NCI-H128 (cell line): ENCODE measurements around the gene PCDHGA7.
"Not testable (repeated sequence)": the region's sequence is repeated elsewhere in the genome, so short reads cannot be mapped to it uniquely, and the experiment has no call there.

Experiments
- DNase-seq: peaks from one replicate; lab custom pipeline; 2025; ENCODE audit not compliant: unreplicated experiment; lab: John Stamatoyannopoulos, UW

Gene PCDHGA7

DNA sequence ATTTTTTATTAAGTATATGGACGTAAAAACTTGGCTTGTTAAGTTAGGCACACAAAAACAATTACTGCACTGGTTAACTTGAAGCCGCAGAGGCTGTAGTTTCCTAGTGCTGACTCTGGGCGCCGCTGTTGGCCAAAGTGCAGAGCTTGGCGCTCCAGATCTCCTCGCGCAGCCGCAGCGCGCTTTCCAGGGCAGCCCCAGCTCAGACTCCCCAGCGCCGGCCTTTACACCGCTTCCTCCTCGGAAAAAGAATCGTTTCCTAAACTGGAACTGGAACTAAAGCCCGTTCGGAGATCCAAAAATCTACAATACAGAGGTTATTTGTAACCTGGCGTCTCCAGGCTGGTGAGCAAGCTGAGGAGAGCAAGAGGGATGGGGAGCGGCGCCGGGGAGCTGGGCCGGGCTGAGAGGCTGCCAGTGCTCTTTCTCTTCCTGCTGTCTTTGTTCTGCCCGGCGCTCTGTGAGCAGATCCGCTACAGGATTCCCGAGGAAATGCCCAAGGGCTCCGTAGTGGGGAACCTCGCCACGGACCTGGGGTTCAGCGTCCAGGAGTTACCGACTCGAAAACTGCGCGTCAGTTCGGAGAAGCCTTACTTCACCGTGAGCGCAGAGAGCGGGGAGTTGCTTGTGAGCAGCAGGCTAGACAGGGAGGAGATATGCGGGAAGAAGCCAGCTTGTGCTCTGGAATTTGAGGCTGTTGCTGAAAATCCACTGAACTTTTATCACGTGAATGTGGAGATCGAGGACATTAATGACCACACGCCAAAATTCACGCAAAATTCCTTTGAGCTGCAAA lies 15.4 kb downstream of the PCDHGA7 start, which contains the start of gene PCDHGB5:
TSS of gene PCDHGB5 (plus strand) at position 192 of the 796 bp plus-strand sequence. CDS start at position 373, 181 bp downstream.
- DNase-seq: not testable (repeated sequence)

DNA sequence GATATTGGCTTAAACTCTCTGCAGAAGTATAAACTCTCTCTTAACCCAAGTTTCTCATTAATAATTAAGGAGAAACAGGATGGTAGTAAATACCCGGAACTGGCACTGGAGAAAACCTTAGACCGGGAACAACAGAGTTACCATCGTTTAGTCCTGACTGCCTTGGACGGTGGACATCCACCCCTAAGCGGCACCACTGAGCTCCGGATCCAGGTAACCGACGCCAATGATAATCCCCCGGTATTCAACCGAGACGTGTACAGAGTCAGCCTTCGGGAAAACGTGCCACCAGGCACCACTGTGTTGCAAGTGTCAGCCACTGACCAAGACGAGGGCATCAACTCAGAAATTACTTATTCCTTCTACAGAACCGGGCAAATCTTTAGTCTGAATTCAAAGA lies 16.1 kb downstream of the PCDHGA7 start:
- DNase-seq: no peak

DNA sequence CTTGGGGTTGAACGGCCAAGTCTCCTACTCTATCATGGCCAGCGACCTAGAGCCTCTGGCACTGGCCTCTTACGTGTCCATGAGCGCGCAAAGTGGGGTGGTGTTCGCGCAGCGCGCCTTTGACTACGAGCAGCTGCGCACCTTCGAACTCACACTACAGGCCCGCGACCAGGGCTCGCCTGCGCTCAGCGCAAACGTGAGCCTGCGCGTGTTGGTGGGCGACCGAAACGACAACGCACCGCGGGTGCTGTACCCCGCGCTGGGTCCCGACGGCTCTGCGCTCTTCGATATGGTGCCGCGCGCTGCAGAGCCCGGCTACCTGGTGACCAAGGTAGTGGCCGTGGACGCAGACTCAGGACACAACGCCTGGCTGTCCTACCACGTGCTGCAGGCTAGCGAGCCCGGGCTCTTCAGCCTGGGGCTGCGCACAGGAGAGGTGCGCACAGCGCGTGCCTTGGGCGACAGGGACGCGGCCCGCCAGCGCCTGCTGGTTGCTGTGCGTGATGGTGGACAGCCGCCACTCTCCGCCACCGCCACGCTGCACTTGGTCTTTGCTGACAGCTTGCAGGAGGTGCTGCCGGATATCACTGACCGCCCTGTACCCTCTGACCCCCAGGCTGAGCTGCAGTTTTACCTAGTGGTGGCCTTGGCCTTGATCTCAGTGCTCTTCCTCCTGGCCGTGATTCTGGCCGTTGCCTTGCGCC lies 17.2 kb downstream of the PCDHGA7 start:
- no peak for DNase-seq

DNA sequence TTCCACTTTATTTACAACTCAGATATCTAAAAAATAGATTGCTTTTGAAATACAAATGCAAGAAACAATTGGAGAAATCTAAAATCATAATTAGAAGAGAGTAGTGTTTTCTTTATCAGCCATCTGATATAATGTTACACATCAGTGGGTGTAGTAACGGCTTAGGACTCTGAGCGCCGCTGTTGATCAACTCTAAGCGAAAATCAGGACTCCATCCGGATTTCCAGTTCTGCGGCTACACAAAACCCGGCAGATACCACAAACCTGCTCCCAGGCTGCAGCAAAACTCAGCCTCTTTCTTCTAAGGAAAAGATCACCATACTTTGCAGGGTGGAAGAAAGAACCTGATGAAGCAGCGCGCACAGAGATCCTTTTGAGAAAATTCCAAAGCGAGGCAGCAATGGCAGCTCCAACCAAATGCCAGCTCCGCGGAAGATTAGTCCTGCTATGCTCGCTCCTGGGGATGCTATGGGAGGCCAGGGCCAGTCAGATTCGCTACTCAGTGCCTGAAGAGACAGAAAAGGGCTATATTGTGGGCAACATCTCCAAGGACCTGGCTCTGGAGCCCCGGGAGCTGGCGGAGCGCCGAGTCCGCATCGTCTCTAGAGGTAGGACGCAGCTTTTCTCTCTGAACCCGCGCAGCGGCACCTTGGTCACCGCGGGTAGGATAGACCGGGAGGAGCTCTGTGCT lies 20.2 kb downstream of the PCDHGA7 start, which contains the start of gene PCDHGA9:
TSS of gene PCDHGA9 (plus strand) at position 226 of the 691 bp plus-strand sequence. CDS start at position 401, 175 bp downstream.
- DNase-seq: no peak

DNA sequence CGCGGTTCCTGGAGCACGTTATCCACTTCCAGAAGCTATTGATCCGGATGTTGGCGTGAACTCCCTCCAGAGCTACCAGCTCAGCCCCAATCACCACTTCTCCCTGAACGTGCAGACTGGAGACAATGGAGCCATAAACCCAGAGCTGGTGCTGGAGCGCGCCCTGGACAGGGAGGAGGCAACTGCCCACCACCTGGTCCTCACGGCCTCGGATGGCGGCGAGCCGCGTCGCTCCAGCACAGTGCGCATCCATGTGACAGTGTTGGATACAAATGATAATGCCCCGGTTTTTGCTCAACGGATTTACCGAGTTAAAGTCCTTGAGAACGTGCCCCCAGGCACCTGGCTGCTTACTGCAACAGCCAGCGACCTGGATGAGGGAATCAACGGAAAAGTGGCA lies 20.8 kb downstream of the PCDHGA7 start:
- DNase-seq: no peak

DNA sequence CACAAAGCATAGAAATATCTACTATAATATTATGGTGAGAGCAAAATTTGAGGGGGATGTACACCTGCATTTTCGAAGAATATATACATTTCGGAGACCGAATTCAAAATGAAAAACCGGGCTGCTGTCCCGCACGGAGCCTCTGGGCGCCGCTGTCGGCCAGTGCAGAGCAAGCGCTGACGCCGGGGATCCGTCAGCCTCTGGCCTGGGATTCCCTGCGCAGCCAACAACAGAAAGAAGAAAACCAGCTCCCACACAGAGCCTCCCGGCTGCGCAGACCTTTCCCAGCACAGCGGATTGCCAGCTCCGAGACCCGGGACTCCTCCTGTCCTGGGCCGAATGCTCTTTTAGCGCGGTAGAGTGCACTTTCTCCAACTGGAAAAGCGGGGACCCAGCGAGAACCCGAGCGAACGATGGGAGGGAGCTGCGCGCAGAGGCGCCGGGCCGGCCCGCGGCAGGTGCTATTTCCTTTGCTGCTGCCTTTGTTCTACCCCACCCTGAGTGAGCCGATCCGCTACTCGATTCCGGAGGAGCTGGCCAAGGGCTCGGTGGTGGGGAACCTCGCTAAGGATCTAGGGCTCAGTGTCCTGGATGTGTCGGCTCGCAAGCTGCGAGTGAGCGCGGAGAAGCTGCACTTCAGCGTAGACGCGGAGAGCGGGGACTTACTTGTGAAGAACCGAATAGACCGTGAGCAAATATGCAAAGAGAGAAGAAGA lies 25.4 kb downstream of the PCDHGA7 start, which contains the start of gene PCDHGB6:
TSS of gene PCDHGB6 (plus strand) at position 232 of the 716 bp plus-strand sequence. CDS start at position 414, 182 bp downstream.
- DNase-seq: not testable (repeated sequence)

DNA sequence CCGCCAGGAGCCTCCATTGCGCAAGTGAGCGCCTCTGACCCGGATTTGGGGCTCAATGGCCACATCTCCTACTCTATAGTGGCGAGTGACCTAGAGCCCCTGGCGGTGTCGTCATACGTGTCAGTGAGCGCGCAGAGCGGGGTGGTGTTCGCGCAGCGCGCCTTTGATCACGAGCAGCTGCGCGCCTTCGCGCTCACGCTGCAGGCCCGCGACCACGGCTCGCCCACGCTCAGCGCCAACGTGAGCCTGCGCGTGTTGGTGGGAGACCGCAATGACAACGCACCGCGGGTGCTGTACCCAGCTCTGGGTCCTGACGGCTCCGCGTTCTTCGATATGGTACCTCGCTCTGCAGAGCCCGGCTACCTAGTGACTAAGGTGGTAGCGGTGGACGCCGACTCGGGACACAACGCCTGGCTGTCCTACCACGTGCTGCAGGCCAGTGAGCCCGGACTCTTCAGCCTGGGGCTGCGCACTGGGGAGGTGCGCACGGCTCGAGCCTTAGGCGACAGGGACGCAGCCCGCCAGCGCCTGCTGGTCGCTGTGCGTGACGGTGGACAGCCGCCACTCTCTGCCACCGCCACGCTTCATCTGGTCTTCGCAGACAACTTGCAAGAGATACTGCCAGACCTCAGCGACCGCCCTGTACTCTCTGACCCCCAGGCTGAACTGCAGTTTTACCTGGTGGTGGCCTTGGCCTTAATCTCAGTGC lies 27.2 kb downstream of the PCDHGA7 start:
- DNase-seq: no peak

DNA sequence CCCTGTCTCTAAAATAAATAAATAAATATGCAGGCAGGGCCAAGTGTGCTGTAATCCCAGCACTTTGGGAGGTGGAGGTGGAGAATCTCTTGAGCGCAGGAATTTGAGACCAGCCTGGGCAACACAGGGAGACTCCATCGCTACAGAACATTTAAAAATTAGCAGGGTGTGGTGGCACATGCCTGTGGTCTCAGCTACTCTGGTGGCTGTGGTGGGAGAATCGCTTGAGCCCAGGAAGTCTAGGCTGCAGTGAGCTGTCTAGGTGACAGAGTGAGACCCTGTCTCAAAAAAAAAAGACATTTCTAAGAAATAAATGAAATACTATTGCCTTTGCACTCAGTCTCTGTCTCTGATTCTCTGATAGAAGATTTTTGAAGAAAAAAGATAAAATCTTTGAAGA lies 29.0 kb downstream of the PCDHGA7 start:
- DNase-seq: no peak

DNA sequence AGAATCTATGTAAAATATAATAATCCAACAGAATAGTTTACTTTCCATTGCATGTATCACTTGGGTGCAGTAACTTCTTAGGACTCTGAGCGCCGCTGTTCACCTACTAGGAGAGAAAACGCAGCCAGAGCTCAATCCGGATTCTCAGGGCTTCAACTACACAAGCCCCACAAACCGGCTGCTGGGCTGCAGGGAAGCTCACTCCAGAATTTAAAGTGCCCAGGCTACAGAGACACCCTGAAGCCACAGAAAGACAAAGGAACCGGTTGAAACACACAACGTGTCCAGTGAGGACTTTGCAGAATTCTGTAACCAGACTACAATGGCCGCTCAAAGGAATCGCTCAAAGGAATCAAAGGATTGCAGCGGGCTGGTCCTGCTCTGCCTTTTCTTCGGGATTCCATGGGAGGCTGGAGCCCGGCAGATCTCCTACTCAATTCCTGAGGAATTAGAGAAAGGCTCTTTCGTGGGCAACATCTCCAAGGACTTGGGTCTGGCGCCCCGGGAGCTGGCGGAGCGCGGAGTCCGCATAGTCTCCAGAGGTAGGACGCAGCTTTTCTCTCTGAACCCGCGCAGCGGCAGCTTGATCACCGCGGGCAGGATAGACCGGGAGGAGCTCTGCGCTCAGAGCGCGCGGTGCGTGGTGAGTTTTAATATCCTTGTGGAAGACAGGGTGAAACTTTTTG lies 30.5 kb downstream of the PCDHGA7 start, which contains the start of gene PCDHGA10:
TSS of gene PCDHGA10 (plus strand) at position 134 of the 686 bp plus-strand sequence. CDS start at position 323, 189 bp downstream.
- no peak for DNase-seq

DNA sequence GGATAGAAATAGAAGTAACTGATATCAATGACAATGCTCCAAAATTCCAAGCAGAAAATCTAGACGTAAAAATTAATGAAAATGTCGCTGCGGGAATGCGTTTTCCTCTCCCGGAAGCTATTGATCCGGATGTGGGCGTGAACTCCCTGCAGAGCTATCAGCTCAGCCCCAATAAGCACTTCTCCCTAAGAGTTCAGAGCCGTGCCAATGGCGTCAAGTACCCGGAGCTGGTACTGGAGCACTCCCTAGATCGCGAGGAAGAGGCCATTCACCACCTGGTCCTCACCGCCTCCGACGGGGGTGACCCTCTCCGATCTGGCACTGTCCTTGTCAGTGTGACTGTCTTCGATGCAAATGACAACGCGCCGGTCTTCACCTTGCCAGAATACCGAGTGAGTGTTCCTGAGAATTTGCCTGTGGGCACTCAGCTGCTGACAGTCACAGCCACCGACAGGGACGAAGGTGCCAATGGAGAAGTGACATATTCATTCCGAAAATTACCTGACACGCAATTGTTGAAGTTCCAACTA lies 31.1 kb downstream of the PCDHGA7 start:
- no peak for DNase-seq

DNA sequence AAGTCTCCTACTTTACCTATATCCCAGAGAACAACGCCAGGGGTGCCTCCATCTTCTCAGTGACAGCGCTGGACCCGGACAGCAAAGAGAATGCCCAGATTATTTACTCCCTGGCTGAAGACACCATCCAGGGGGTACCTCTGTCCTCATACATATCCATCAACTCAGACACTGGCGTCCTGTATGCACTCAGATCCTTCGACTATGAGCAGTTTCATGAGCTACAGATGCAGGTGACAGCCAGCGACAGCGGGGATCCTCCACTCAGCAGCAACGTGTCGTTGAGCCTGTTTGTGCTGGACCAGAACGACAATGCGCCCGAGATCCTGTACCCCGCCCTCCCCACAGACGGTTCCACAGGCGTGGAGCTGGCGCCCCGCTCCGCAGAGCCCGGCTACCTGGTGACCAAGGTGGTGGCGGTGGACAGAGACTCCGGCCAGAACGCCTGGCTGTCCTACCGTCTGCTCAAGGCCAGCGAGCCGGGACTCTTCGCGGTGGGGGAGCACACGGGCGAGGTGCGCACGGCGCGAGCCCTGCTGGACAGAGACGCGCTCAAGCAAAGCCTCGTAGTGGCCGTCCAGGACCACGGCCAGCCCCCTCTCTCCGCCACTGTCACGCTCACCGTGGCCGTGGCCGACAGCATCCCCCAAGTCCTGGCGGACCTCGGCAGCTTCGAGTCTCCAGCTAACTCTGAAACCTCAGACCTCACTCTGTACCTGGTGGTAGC lies 32.2 kb downstream of the PCDHGA7 start:
- not testable (repeated sequence) for DNase-seq

DNA sequence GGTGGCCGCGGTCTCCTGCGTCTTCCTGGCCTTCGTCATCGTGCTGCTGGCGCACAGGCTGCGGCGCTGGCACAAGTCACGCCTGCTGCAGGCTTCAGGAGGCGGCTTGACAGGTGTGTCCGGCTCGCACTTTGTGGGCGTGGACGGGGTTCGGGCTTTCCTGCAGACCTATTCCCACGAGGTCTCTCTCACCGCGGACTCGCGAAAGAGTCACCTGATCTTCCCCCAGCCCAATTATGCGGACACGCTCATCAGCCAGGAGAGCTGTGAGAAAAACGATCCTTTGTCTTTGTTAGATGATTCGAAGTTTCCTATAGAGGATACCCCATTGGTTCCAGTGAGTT lies 32.7 kb downstream of the PCDHGA7 start:
- DNase-seq: not testable (repeated sequence)

DNA sequence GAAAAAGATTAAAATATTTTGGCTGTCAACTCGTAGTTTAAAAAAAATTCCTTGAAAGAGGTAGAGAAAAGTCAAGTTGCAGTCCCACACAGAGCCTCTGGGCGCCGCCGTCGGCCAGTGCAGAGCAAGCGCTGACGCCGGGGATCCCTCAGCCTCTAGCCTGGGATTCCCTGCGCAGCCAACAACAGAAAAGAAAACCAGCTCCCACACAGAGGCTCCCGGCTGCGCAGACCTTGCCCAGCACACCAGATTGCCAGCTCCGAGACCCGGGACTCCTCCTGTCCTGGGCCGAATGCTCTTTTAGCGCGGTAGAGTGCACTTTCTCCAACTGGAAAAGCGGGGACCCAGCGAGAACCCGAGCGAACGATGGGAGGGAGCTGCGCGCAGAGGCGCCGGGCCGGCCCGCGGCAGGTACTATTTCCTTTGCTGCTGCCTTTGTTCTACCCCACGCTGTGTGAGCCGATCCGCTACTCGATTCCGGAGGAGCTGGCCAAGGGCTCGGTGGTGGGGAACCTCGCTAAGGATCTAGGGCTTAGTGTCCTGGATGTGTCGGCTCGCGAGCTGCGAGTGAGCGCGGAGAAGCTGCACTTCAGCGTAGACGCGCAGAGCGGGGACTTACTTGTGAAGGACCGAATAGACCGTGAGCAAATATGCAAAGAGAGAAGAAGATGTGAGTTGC lies 35.1 kb downstream of the PCDHGA7 start, which contains the start of gene PCDHGB7:
TSS of gene PCDHGB7 (plus strand) at position 184 of the 679 bp plus-strand sequence. CDS start at position 367, 183 bp downstream.
- not testable (repeated sequence) for DNase-seq

DNA sequence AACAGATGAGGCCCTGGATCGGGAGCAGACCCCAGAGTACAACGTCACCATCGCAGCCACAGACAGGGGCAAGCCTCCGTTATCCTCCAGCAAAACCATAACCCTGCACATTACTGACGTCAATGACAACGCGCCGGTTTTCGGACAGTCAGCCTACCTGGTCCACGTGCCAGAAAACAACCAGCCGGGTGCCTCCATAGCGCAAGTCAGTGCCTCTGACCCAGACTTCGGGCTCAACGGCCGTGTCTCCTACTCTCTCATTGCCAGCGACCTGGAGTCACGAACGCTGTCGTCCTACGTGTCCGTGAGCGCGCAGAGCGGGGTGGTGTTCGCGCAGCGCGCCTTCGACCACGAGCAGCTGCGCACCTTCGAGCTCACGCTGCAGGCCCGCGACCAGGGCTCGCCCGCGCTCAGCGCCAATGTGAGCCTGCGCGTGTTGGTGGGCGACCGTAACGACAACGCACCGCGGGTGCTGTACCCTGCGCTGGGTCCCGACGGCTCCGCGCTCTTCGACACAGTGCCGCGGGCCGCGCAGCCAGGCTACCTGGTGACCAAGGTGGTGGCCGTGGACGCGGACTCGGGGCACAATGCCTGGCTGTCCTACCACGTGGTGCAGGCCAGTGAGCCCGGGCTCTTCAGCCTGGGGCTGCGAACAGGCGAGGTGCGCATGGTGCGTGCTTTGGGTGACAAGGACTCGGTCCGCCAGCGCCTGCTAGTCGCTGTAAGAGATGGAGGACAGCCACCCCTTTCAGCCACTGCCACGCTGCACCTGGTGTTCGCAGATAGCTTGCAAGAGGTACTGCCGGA lies 36.7 kb downstream of the PCDHGA7 start:
- DNase-seq: no peak

DNA sequence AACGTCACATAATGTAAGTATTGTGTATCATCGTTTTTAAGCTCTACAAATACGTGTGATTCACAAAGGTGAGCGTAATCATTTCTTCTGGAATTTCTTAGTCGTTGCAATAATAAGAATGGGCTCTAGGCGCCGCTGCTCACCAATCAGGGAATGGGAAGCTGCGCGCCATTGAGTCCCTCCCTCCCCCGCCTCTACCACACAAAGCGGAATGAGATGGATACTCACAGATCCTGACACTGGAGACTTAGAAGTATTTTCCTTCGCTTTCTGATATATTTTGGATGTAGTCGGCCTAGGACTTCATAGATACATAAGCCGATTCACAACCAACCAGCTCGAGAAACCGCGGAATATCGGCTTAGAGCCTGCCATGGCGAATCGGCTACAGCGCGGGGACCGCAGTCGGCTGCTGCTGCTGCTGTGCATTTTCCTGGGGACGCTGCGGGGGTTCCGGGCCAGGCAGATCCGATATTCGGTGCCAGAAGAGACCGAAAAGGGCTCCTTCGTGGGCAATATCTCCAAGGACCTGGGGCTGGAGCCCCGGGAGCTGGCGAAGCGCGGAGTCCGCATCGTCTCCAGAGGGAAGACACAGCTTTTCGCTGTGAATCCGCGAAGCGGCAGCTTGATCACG lies 38.4 kb downstream of the PCDHGA7 start, which contains the start of gene PCDHGA11:
TSS of gene PCDHGA11 (plus strand) at position 197 of the 634 bp plus-strand sequence. CDS start at position 374, 177 bp downstream.
- DNase-seq: no peak

DNA sequence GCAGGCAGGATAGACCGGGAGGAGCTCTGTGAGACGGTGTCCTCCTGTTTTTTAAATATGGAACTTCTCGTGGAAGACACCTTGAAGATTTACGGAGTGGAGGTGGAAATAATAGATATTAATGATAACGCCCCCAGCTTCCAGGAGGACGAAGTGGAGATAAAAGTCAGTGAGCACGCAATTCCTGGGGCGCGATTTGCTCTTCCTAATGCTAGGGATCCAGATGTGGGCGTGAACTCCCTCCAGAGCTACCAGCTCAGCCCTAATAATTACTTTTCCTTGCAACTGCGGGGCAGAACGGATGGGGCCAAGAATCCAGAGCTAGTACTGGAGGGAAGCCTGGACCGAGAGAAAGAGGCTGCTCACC lies 38.9 kb downstream of the PCDHGA7 start:
- no peak for DNase-seq
